Kidney (tissue), 14 donors: Measurements from ENCODE around the gene UQCC2. TPM values are rescaled to one million over a fixed set of nuclear protein-coding genes. Genes with fewer than 3 reads are reported as not detected.

Experiments used
- DNase-seq, 5 donors: peaks; one replicate each; pipeline ENCODE4 v3.0.0-alpha.2; 2013 to 2020
- FAIRE-seq: peaks from 2 replicates; lab custom pipeline; 2012; peaks lifted over from hg19 to GRCh38; lab: Jason Lieb, UNC
- H3K27ac ChIP-seq, 2 donors: one replicate each; pipeline ENCODE4 v1.7.0; 2013; ENCODE audit warnings: low read depth in 2 of 2, low read length in 2 of 2, inconsistent platforms in 1 of 2
- H3K27me3 ChIP-seq: one replicate; pipeline ENCODE4 v1.7.1; 2013; ENCODE audit warnings: low read length, inconsistent platforms; ENCODE audit not compliant: control insufficient read depth, insufficient read depth
- H3K36me3 ChIP-seq, 3 donors: one replicate each; pipeline versions ENCODE4 v1.7.0 to v1.7.1; 2013; ENCODE audit warnings: low read length in 3 of 3, control low read depth in 1 of 3, inconsistent platforms in 1 of 3; ENCODE audit not compliant: insufficient read depth in 3 of 3, control insufficient read depth in 2 of 3
- H3K4me1 ChIP-seq, 3 donors: one replicate each; pipeline versions ENCODE4 v1.7.0 to v1.7.1; 2013; ENCODE audit warnings: low read length in 3 of 3, inconsistent platforms in 1 of 3, low read depth in 1 of 3; ENCODE audit not compliant: control insufficient read depth in 2 of 3, insufficient read depth in 2 of 3
- H3K4me3 ChIP-seq, 3 donors: one replicate each; pipeline versions ENCODE4 v1.7.0 to v1.8.1; 2013; ENCODE audit warnings: low read length in 3 of 3, control low read depth in 1 of 3, inconsistent platforms in 1 of 3
- H3K9ac ChIP-seq, 3 donors: one replicate each; pipeline versions ENCODE4 v1.7.0 to v1.7.1; 2013; ENCODE audit warnings: low read length in 3 of 3, control low read depth in 1 of 3, inconsistent platforms in 1 of 3
- H3K9me3 ChIP-seq, 3 donors: one replicate each; pipeline versions ENCODE4 v1.7.0 to v1.7.1; 2013; ENCODE audit warnings: low read length in 3 of 3, control low read depth in 1 of 3, inconsistent platforms in 1 of 3; ENCODE audit not compliant: control insufficient read depth in 2 of 3, insufficient read depth in 1 of 3
- CTCF ChIP-seq: IDR thresholded peaks from 3 replicates; pipeline ENCODE4 v1.5.1; 2012; ENCODE audit warnings: mild to moderate bottlenecking, moderate library complexity, borderline replicate concordance; ENCODE audit not compliant: insufficient read depth; ENCODE audit errors: extremely low read depth
- intact Hi-C: fragments of 100-400 bp; cut with DNase I; formaldehyde crosslinking; loops from one replicate; pipeline ENCODE4 v1.11.1; 2022
- polyA plus RNA-seq: library from polyadenylated mRNA; stranded (reverse); fragments of 350-450 nt; fragmentation: Illumina TruSeq; extraction: RNeasy Lipid Tissue Mini Kit (QIAGEN cat#74804); gene quantifications from one replicate; pipeline ENCODE4 v1.2.3, GENCODE V29; 2014; ENCODE audit warnings: low read depth, low replicate concordance; ENCODE audit not compliant: insufficient read depth
- total RNA-seq: library from RNA; stranded (reverse); fragmentation: NEBNext Ultra II Directional; extraction: Animal tissue kit (Norgen Biotek cat#: 25700); gene quantifications from one replicate; pipeline ENCODE4 v1.2.1, GENCODE V29; 2021
- donor health status: control.
- donor health status: control.
- donor health status: control.
- donor health status: control.
- donor health status: control.
- donor health status: DM: yes; HTN: yes; CAD: no.
- donor health status: Normal renal cell carcinoma (clear cell type).

UQCC2 gene
- total and polyA plus RNA-seq, 2 donors from 2014 or later = 39.6 to 189 TPM

GRCh38 chr6:33691456-33692077 lies 19.9 kb downstream of the UQCC2 start:
- DNase-seq = peak in 1 of 5 donors; percentile 59
- FAIRE-seq = no peak
- peaks cover 0 to 8% (median 6%) of the 10 kb centered on the region in 3 donors for H3K4me1 ChIP-seq
- no peak overlapping the region for H3K4me3 ChIP-seq
- no peak overlapping the region for H3K27ac ChIP-seq
- intact Hi-C loops = loop anchor here (10.0 kb wide), 1 partner anchor 107 kb away; the partner anchor contains the start of gene BAK1
- no peaks in the 10 kb centered on the region for H3K9me3 ChIP-seq
- H3K27me3 ChIP-seq = no peaks in the 10 kb centered on the region
- H3K36me3 ChIP-seq = peaks cover 0 to 7% (median 5%) of the 10 kb centered on the region in 3 donors
- no peak overlapping the region for H3K9ac ChIP-seq
- TF ChIP-seq CTCF = no peak

- DNase-seq (peak in 1 of 5 donors; percentile 50), FAIRE-seq (no peak)
- intact Hi-C loops = loop anchor here (10.0 kb wide), 1 partner anchor 106 kb away; the partner anchor contains the start of gene BAK1
- no peaks in the 10 kb centered on the region for H3K27me3 ChIP-seq
- H3K9me3 ChIP-seq = no peaks in the 10 kb centered on the region
- H3K9ac ChIP-seq = no peak overlapping the region
- no peak for TF ChIP-seq CTCF
- peaks cover 2% of the 10 kb centered on the region in 3 donors for H3K36me3 ChIP-seq
- no peak overlapping the region for H3K4me3 ChIP-seq
- H3K27ac ChIP-seq = no peak overlapping the region
- H3K4me1 ChIP-seq = peaks cover 0 to 7% (median 6%) of the 10 kb centered on the region in 3 donors
These were observed 20.7 kb downstream of the UQCC2 start for GRCh38 chr6:33690766-33691165.

GRCh38 chr6:33689879-33690278 lies 21.6 kb downstream of the UQCC2 start:
- intact Hi-C loops = loop anchor here (10.0 kb wide), 1 partner anchor 105 kb away; the partner anchor contains the start of gene BAK1

More at GRCh38 chr6:33689879-33690278, 21.6 kb downstream of the UQCC2 start:
- Histone ChIP-seq H3K27ac (no peak overlapping the region), H3K4me3 (no peak overlapping the region), H3K36me3 (peaks cover 0 to 2% (median 2%) of the 10 kb centered on the region in 3 donors), H3K27me3 (no peaks in the 10 kb centered on the region), H3K9ac (no peak overlapping the region), H3K4me1 (peaks cover 0 to 7% (median under 1%) of the 10 kb centered on the region in 3 donors), H3K9me3 (no peaks in the 10 kb centered on the region)
- FAIRE-seq (no peak), DNase-seq (peak in 1 of 5 donors; percentile 35)
- no peak for TF ChIP-seq CTCF
